ENCODE data around the gene RILPL2. TPM values are rescaled to one million over a fixed set of nuclear protein-coding genes. Genes with fewer than 3 reads are reported as not detected.

Gene RILPL2
- total and polyA plus RNA-seq, 4 donors: 7.7 to 40.7 (median 12.9) TPM

GRCh38 chr12:123396954-123397353 lies 39.5 kb downstream of the RILPL2 start:
- Histone ChIP-seq H3K9me3 (ENCODE audit: control insufficient read depth in 4 of 4, insufficient read depth in 3 of 4, low read length in 3 of 4) (no peaks in the 10 kb centered on the region), H3K36me3 (ENCODE audit: control insufficient read depth in 4 of 4, insufficient read depth in 4 of 4, low read length in 4 of 4) (peaks cover 10 to 48% (median 34%) of the 10 kb centered on the region in 4 donors)
- DNase-seq: no peak

GRCh38 chr12:123396543-123396942 lies 39.9 kb downstream of the RILPL2 start:
- Histone ChIP-seq H3K4me1 (ENCODE audit: control insufficient read depth in 5 of 5, insufficient read depth in 5 of 5, low read length in 5 of 5) (peaks cover 0 to 16% (median 0%) of the 10 kb centered on the region in 5 donors), H3K9ac (ENCODE audit: insufficient read depth in 1 of 2, low read length in 2 of 2) (no peak overlapping the region), H3K27ac (ENCODE audit: low read depth in 1 of 2, low read length in 1 of 2) (no peak overlapping the region), H3K36me3 (ENCODE audit: control insufficient read depth in 4 of 4, insufficient read depth in 4 of 4, low read length in 4 of 4) (peaks cover 14 to 50% (median 36%) of the 10 kb centered on the region in 4 donors), H3K4me3 (no peak overlapping the region), H3K27me3 (ENCODE audit: control insufficient read depth in 3 of 3, insufficient read depth in 3 of 3, low read length in 2 of 3) (no peaks in the 10 kb centered on the region), H3K9me3 (ENCODE audit: control insufficient read depth in 4 of 4, insufficient read depth in 3 of 4, low read length in 3 of 4) (no peaks in the 10 kb centered on the region)
- 96% methylated on average over 2 of the region's 2 CpGs for WGBS, 2 donors
- DNase-seq: no peak
- TF ChIP-seq, protein P1, sequence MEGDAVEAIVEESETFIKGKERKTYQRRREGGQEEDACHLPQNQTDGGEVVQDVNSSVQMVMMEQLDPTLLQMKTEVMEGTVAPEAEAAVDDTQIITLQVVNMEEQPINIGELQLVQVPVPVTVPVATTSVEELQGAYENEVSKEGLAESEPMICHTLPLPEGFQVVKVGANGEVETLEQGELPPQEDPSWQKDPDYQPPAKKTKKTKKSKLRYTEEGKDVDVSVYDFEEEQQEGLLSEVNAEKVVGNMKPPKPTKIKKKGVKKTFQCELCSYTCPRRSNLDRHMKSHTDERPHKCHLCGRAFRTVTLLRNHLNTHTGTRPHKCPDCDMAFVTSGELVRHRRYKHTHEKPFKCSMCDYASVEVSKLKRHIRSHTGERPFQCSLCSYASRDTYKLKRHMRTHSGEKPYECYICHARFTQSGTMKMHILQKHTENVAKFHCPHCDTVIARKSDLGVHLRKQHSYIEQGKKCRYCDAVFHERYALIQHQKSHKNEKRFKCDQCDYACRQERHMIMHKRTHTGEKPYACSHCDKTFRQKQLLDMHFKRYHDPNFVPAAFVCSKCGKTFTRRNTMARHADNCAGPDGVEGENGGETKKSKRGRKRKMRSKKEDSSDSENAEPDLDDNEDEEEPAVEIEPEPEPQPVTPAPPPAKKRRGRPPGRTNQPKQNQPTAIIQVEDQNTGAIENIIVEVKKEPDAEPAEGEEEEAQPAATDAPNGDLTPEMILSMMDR (IDR thresholded peaks at IDR 0.05; ENCODE audit: control extremely low read depth, extremely low read depth): no peak
- ATAC-seq (ENCODE audit: insufficient read depth, low FRiP score): no peak

More at GRCh38 chr12:123396954-123397353, 39.5 kb downstream of the RILPL2 start:
- TF ChIP-seq, protein P1 (IDR thresholded peaks at IDR 0.05; ENCODE audit: control extremely low read depth, extremely low read depth): no peak
- no peaks in the 10 kb centered on the region for H3K27me3 ChIP-seq (ENCODE audit: control insufficient read depth in 3 of 3, insufficient read depth in 3 of 3, low read length in 2 of 3)
- H3K4me3 ChIP-seq: no peak overlapping the region
- ATAC-seq (ENCODE audit: insufficient read depth, low FRiP score): no peak
- H3K27ac ChIP-seq (ENCODE audit: low read depth in 1 of 2, low read length in 1 of 2): peak overlapping the region in 1 of 2 donors; percentile 6
- WGBS, 2 donors: 83 to 93% methylated on average over 9 of the region's 9 CpGs
- H3K4me1 ChIP-seq (ENCODE audit: control insufficient read depth in 5 of 5, insufficient read depth in 5 of 5, low read length in 5 of 5): peaks cover 0 to 15% (median 0%) of the 10 kb centered on the region in 5 donors
- no peak overlapping the region for H3K9ac ChIP-seq (ENCODE audit: insufficient read depth in 1 of 2, low read length in 2 of 2)

GRCh38 chr12:123395236-123395635 lies 41.2 kb downstream of the RILPL2 start:
- 86% methylated on average over 5 of the region's 5 CpGs for WGBS, 2 donors
- Histone ChIP-seq H3K4me1 (ENCODE audit: control insufficient read depth in 5 of 5, insufficient read depth in 5 of 5, low read length in 5 of 5) (peaks cover 0 to 19% (median 5%) of the 10 kb centered on the region in 5 donors), H3K9me3 (ENCODE audit: control insufficient read depth in 4 of 4, insufficient read depth in 3 of 4, low read length in 3 of 4) (no peaks in the 10 kb centered on the region), H3K9ac (ENCODE audit: insufficient read depth in 1 of 2, low read length in 2 of 2) (no peak overlapping the region), H3K36me3 (ENCODE audit: control insufficient read depth in 4 of 4, insufficient read depth in 4 of 4, low read length in 4 of 4) (peaks cover 16 to 53% (median 46%) of the 10 kb centered on the region in 4 donors), H3K27ac (ENCODE audit: low read depth in 1 of 2, low read length in 1 of 2) (no peak overlapping the region), H3K27me3 (ENCODE audit: control insufficient read depth in 3 of 3, insufficient read depth in 3 of 3, low read length in 2 of 3) (no peaks in the 10 kb centered on the region), H3K4me3 (no peak overlapping the region)
- no peak for ATAC-seq (ENCODE audit: insufficient read depth, low FRiP score)
- TF ChIP-seq, protein P1 (IDR thresholded peaks at IDR 0.05; ENCODE audit: control extremely low read depth, extremely low read depth): no peak
- no peak for DNase-seq

DNA sequence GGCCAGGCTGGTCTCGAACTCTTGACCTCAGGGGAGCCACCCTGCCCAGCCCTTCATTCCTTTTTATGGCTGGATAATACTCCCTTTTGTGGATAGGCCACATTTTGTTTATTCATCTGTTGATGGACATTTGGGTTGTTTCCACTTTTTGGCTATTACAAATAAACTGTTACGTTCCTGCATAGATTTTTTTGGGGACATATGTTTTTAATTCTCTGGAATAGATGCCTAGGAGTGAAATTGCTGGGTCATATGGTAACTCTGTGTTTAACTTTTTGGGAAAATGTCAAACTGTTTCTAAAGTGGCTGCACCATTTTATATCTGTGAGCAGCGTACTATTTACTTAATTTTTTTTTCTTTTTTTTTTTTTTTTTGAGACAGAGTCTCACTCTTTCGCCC lies 42.7 kb downstream of the RILPL2 start:
- Histone ChIP-seq H3K27ac (ENCODE audit: low read depth in 1 of 2, low read length in 1 of 2) (no peak overlapping the region), H3K9me3 (ENCODE audit: control insufficient read depth in 4 of 4, insufficient read depth in 3 of 4, low read length in 3 of 4) (no peaks in the 10 kb centered on the region), H3K36me3 (ENCODE audit: control insufficient read depth in 4 of 4, insufficient read depth in 4 of 4, low read length in 4 of 4) (peaks cover 16 to 46% (median 42%) of the 10 kb centered on the region in 4 donors), H3K9ac (ENCODE audit: insufficient read depth in 1 of 2, low read length in 2 of 2) (no peak overlapping the region), H3K4me3 (no peak overlapping the region), H3K4me1 (ENCODE audit: control insufficient read depth in 5 of 5, insufficient read depth in 5 of 5, low read length in 5 of 5) (peaks cover 0 to 13% (median 9%) of the 10 kb centered on the region in 5 donors), H3K27me3 (ENCODE audit: control insufficient read depth in 3 of 3, insufficient read depth in 3 of 3, low read length in 2 of 3) (no peaks in the 10 kb centered on the region)
- no peak for DNase-seq
- WGBS, 2 donors: 89% methylated on average over 4 of the region's 4 CpGs
- no peak for ATAC-seq (ENCODE audit: insufficient read depth, low FRiP score)
- TF ChIP-seq, protein P1 (IDR thresholded peaks at IDR 0.05; ENCODE audit: control extremely low read depth, extremely low read depth): no peak

Data from lung (tissue), 12 donors.